ENCODE results near the gene LAMA1.
"Not testable (repeated sequence)": the region's sequence is repeated elsewhere in the genome, so short reads cannot be mapped to it uniquely, and the experiment has no call there.

Gene LAMA1

DNA sequence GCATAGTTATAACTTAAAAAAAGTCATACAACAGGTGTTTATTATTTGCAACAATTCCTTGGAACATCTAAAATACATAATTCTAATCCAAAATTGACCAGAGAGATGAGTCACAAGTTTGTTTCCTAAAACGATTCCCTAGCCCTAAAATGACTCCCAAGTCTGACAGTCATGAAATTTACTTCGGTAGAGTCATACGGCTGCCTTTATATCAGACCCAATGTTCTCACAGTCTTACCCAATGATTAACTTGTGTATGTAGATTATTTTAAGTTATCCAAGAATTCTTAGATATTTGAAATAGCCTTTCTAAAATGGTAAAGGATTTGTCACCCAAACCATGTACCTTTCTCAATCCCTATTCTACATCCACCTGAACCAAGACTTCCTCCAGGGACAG lies 174.9 kb downstream of the LAMA1 start:
- DNase-seq = no peak

DNA sequence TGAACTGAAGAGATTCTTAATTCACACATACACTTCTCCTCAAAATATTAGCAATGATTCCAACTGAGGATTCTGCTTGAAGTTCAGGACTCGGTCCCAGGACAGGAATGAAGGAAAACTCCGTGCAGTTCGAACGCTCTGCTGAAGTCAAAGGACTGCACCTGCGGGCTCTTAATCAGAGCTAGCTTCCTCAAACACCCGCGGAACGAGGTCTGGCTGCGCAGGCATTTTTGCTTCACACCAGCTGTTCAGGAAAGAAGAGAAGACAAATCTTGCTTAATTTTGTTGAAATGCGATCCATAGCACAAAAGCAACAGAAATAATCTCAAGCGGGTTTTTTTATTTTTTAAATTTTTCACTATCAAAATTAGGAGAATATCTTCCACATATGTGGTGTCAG lies 175.6 kb downstream of the LAMA1 start:
- no peak for DNase-seq

DNA sequence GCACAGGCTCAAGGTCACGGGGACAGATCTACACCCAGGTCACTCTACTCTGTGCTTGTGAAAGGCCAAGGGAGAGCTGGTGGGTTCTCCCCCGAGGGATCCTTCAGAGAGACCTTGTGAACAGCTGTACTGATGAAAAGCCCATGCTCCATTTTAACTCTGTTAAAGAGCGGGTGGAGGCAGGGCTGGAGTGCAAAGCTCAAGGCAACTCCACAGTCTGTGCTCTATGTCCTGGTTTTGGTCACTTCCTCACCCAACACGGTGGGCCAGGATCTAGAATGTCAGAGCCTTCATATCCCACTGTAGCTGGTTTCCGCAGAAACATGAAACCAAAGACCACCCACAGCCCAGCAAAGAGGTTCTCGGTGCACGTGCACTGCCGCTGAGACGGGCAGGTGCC lies 177.1 kb downstream of the LAMA1 start:
- no peak for DNase-seq

DNA sequence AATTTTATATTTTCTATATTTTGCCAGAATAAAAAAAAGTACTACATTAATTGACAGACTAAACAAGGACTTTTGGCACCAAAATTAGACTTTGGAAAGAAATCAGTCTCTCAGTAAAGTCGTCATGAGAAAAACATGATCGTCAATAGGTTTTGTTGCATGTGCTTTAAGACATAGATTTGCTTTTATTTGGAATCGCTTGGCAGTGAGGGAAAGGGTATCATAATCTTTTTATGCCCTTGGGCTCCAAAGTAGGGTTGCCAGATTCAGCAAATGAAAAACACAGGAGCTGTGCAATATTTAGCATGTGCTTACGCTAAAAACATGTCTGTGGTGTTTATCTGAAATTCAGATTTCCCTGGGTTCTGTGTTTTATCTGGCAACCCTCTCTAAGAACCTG lies 177.6 kb downstream of the LAMA1 start:
- no peak for DNase-seq

DNA sequence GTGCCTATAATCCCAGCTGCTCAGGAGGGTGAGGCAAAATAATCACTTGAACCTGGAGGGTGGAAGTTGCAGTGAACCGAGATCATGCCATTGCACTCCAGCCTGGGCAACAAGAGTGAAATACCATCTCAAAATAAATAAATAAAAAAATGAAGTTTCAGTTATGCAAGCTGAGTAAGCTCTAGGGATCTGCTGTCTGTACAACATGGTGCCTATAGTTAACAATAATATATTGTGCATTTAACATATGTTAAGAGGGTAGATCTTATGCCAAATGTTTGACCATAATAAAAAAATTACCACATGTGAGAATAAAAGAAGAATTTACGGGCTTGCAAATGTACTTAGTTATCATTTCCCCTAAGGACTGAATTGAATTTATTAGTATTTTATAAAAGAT lies 179.2 kb downstream of the LAMA1 start:
- DNase-seq = not testable (repeated sequence)

DNA sequence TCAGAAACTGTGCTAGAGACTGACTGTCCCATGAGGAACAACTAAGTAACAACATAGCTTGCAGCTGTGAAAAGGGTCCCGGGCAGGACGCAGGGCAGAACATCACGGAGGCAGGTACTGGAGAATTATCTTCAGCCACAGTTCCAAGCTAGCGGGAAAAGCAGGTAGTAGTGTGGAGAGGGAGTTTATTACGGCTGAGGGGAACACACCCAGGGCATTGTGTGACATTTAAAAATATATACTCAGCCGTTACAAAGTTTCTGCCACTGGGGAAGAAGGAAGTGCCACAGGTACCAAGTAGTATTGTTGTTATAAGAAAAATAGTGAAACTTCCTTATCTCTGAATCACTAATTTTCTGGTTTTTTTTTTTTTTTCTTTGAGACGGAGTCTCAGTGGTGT lies 179.6 kb downstream of the LAMA1 start:
- DNase-seq = no peak

DNA sequence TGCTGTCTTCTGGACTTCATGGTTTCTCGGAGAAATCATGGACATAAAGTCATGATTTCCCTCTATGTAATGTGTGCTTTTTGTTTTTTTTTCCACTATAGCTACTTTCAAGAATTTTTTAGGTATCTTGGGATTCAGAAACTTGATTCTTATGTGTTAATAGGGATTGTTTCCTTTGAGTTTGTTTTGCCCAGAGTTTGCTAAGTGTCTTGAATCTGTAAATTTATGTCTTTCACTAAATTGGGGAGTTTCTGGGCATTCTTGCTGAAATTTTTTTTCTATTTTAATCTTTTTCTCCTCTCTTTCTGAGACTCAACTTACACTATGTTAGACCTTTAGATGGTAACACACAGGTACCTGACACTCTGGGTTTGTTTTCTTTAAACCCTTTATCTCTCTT lies 182.7 kb downstream of the LAMA1 start:
- DNase-seq = no peak

DNA sequence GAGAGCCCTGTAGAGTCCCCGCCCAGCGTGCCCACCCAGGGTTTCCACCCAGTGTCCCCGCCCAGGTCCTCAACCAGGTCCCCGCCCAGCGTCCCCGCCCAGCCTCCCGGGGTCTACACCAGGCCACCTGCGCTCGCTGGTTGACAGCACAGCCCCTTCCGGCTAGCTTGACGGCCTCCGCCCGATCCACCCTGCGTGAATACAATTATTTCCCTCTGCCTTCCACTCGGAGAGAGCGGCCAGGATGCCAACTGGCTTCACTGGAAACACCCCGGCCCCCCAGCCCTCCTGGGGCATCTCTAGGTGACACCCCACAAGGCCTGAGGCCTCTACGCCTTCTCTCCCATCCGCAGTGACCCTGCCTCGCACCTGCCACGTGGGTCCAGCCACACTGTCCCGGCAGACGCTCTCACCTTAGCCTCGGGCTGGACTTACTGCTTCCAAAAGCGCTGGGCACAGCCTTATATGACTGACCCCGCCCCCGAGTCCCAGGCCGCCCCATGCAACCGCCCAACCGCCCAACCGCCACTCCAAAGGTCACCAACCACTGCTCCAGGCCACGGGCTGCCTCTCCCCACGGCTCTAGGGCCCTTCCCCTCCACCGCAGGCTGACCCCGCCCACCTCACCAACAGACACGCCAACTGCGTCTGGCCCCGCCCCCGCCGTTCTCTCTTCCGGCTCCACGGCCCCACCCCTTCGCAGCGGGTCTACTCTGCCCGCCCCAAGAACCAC lies 188.1 kb downstream of the LAMA1 start:
- DNase-seq = no peak

DNA sequence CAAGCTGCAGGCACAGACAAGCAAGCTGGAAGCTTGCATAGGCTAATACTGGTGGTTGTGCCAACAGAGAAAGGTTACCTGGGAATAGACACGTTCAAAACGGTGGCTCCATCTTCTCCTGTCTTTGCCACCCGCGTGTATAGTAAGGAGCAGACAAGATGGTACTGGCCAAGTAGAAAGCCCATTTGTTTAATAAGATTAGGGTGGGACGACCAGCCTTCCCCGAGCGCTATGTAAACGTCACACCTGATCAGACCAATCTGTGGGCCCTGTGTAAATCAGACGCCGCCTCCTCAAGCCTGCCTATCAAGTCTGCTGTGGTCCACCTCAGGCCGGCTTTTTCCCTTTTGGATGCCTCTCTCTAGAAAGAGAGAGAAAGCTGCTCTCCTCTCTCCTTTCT lies 189.2 kb downstream of the LAMA1 start:
- no peak for DNase-seq

DNA sequence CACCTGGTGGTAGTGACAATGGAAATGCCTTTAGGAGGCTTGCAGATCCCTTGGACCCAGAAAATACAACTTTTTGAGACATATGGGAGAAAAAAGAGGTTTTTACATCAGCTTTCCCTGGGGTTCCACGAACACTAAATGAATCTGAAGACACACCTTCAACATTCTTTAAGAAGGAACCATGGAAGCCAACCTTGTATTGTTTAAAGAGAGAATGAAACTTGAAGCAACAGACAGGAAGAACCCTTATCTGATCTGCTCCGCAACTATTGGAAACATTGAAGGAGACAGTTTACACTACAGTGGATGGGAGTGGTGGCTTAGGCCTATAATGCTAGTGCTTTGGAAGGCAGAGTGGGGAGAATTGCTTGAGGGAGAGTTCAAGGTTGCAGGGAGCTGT lies 190.4 kb downstream of the LAMA1 start:
- DNase-seq = no peak

DNA sequence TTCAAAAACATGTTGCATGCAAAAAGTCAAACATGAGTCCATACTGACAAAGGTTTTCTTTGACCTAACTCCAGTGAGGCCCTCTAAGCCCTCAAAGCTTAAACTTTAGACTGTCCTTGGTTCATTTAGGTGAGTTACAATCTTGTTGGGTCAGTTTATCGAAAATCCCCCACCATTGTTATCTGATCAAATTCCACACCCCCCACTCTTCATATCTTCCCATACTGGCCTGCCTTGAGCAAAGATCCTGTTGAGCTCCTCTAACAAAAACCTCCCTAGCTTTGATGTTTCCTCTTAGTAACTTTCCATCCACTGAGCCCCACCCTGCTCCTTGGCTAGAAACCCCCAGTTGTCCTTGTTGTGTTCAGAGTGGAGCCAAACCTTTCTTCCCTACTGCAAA lies 194.4 kb downstream of the LAMA1 start:
- no peak for DNase-seq

DNA sequence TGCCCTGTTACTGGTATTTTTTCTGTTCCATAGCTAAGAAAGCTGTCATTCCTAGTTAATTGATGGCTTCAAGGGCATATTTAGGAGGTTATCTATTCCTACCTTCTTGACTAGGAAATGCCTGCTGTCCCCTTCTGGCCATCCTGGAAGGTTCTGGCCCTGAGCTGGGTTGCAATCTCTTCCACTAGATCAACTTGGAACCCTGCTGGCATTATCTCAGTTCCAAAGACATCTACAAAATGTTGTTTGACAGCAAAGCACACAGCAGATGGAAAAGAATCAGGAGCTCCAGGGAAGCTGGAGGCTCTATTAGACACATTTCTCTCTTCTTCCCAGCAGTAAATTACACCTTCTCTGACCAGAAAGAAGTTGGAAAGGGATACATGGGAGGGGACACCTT lies 196.0 kb downstream of the LAMA1 start:
- DNase-seq = no peak

DNA sequence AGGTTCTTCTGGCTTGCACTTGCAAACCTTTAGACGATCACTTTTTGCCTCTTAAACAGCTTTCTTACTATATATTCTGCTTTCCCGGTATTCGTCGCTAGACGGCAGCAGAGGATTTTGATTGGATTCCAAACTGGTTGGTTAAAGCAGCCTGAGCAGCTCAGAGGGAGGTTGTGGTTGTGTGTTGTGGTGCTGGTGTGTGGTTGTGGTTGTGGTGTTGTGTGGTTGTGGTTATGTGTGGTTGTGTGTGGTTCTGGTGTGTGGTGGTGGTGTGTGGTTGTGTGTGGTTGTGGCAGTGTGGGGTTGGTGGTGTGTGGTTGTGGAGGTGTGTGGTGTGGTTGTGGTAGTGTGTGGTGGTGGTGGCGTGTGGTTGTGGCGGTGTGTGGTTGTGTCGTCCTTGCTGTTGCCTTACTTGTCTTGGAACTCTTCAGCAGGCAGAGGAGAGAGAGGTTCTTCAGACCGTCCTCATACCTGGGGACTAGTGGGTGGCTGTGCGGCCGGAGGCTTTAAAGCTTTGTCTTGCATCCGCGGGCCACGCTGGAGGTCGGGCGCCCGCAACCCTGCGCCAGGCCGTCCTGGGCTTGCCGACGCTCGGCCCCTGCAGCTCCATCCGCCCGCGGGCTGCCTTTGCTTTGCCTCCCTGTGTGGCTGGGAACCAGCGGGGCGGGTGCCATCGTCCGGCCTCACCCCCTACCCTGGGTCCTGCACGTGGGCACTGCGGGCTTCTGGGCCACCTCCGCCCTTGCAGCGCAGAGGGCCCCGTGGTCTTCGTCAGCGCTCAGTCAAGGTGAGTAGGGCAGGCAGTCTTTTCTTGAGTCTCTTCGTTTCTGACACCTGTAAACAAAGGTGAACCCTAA lies 197.3 kb downstream of the LAMA1 start:
- DNase-seq = no peak

DNA sequence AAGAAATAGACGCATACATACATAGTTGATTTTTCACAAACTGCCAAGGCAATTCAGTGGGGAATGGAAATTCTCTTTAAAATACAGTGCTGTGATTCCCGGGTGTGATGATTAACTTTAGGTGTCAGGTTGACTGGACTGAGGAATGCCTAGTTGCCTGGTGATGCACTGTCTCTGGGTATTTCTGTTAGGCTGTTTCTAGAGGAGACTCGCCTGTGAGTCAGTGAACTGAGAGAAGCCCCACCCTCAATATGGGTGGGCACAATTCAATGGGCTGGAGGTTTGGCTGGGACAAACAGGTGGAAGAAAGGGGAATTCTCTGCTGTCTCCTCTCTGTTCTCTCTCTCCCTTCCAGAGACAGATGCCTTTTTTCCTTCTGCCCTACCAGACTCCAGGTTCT lies 200.5 kb downstream of the LAMA1 start:
- no peak for DNase-seq

DNA sequence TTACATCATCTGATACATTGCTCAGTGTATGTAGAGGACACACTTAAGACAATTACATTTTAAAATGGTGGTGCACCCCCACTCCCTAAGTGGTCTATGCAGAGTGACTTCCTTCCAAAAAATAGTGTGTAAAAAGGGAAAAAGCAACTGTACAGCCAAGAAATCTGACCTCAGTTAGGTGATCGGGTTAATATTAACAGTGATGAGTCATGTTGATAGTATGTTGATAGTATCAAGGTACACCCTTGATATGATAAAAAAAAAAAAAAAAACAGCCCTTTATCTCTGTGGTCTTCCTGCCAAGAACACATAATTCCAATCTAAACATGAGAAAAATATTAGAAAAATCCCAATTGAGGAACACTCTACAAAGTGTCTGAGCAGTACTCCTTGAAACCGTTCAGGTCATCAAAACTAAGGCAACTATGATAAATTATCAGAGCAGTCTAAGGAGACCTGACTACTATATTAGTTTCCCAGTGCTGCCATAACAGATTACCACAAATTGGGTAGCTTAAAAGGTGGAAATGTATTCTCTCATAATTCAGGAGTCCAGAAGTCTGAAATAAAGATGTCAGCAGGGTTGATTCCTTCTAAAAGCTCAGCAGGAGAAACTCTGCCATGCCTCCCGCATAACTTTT lies 216.2 kb downstream of the LAMA1 start:
- DNase-seq = no peak

DNA sequence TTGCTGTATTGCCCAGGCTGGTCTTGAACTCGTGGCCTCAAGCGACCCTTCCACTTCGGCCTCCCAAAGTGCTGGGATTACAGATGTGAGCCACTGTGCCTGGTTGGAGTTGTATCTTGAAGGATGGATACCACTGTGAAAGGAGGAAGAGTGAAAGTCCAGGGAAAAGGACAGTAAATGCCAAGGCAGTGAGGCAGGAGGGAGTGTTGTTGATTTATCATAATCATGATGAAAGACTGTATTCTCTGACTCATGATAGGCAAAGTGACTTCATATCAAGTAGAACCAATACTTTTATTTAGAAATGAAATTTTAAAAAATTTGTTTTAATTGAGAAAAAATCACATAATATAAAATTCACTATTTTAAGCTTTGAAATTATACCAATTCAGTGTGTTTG lies 225.8 kb downstream of the LAMA1 start:
- no peak for DNase-seq
